HG03045 (cell line): ENCODE data around the gene CCNT1.
A peak's percentile ranks its signal among the peaks of the same experiment; 100 is the strongest.
"Not testable (repeated sequence)": the region's sequence is repeated elsewhere in the genome, so short reads cannot be mapped to it uniquely, and the experiment has no call there.

Source experiments
- ATAC-seq: cut with Tn5 transposase; IDR thresholded peaks from one replicate; pipeline ENCODE4 v1.9.1; 2021; ENCODE audit warnings: mild to moderate bottlenecking, moderate library complexity; ENCODE audit not compliant: unreplicated experiment

CCNT1 gene

DNA sequence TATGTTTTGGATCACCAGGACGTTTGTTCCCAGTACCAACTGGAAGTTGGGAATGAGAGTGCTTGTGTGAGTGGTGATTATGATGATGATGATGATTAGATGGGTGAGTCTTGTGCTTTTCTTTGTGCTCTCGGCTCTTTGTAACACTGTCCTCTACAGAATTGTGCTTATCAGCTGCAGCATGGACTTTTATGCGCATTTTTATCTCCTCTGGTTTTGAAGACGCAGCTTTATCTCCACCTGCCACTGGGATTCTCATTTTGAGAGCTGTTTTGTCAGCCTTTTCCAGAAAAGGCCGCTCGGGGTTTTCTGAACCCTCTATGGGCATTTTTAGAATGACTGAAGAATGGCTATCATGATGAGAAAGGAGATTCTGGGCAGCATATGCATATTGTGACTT, 22.9 kb downstream of the CCNT1 start:
- no peak for ATAC-seq

DNA sequence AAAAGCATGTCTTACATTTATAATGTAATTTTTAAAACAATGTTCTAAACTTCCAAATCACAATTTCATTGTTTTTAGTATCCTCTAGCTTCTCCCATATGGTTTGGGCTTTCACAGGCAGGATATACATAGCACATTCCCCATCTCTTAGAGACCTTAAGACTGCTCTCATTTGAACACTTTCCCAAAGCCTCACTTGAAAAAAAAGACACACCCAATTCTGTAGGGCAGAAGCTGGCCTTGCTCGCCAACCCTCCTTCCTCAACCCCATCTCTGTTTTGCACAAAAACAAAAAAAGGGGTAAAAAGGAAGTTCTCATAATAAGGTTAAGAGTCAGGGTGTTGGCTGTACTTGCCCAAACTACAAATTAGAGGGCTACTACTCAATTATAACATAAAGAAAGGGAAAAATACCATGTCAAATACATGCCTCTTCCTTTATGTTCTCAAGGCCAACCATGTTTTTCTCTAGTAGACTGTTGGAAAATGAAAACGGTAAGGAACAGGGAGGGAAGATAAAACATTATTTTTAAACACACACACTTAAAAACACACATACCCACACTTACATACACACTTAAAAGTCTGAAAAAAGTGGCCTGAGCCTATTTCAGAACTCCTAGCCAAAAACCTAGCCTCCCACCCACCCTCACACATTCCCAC, 24.6 kb downstream of the CCNT1 start:
- no peak for ATAC-seq

DNA sequence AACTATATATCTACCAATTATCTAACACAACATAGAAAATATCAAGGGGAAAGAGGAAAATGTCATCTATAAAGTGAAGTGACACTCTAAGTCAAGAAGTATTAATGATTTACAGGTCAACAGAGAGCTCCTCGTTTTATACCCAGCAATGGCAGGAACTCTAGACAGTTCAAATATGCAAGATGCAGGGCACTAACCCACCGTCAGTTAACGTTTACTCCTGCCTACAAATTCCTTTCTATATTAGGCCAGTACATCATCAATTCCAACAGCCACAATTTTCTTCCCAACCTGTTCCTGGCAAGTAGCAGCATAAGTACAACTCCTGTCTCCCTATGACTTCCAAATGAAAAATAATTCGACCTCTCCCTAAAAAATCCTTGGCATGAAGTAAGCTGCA, 25.5 kb downstream of the CCNT1 start:
- no peak for ATAC-seq

DNA sequence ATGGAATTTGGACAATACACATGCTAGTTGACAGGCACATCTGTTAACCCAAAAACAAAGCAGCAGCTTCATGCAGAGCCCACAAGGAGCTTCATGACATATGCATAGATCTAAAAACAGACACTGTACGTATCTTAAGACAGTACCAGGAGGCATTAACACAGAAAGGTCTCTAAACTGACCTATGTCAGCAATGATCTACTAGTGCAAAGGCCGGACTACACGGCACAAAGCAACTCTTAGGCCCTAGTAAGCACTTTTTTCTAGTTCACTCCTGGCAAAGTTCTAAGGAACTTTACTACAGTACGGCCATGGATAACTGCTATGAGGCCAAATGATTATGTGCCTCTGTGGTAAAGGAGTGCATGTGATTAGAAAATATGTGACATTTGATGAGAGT, 26.1 kb downstream of the CCNT1 start:
- ATAC-seq = no peak

DNA sequence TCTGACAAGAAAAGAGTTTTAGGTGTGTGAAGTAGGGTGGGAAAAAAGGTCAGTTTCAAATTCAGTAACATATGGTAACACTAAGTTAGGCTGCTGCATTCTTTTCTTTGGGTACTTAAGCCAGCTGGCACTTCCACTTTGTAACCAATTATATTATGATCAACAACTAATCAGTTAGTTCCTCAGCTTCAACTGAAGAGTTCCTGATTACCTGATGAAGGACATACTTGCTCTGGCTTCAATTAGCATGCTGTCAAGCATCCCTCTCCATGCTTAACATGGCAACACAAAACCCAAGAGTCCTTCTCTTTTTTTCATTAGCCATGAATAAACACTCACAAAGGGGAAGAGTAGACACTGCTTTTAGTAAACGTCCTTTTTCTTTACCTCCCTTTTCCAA, 27.7 kb downstream of the CCNT1 start:
- ATAC-seq = no peak

DNA sequence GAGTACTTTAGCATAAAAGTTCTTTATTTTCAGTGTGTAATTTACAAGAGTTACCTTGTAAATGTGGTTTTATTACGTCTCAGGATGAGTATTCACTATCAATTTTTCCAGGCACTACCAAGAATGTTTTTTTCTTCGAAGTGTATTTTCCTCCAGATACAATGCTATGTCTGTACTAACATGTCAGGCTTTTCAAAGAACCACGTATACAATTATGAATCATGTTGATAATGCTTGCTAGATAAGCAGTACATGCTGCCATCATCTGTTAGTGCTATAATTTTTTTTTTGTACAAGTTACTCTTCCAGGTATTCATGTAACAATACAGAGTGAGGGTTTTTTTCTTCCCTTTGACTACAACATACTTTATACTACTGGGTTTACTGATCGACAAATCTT, 28.9 kb downstream of the CCNT1 start:
- ATAC-seq = no peak

DNA sequence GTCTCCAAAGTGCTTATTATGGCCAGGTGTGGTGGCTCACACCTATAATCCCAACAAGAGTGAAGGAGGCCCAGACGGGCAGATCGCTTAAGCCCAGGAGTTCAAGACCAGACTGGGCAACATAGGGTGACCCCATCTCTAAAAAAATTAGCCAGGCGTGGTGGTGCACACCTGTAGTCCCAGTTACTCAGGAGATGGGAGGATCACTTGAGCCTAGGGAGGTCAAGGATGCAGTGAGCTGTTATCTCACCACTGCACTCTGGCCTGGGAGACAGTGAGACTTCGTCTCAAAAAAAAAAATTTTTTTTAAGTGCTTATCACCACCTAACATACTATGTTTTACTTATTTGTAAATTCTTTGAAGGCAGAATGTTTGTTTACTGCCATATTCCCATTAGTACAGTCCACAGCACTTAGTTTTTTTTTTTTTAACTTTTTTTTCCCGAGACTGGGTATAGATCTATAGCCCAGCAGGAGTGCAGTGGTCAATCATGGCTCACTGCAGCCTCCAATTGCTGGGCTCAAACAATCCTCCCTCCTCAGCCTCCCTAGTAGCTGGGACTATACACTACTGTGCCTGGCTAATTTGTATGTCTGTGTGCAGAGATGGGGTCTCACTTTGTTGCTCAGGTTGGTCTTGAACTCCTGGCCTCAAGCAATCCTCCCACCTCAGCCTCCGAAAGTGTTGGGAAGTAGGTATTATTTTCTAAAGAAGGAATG, 29.7 kb downstream of the CCNT1 start:
- no peak for ATAC-seq

DNA sequence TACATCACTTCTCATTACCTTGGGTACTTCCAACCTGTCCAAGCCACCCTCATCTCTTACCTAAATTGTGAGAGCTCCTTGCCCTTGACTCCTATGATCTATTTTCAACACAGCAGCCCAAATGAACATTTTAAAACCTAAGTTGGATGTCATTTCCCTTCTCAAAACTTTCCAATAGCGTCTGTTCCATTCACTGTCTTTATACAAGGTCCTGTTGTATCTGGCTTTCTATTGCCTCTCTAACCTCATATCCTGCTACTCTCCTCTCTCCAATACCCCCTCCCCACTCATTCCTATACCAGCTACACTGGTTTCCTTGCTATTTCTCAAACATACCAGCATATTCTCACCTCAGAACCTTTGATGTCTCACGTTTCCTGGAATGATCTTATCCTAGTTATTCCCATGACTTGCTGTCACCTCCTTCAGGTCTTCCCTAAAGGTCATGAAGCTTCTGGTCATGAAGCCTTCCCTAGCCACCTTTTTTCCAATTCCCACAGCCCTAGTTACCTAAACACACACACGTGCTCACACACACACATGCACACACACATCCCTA, 30.4 kb downstream of the CCNT1 start:
- ATAC-seq = no peak

DNA sequence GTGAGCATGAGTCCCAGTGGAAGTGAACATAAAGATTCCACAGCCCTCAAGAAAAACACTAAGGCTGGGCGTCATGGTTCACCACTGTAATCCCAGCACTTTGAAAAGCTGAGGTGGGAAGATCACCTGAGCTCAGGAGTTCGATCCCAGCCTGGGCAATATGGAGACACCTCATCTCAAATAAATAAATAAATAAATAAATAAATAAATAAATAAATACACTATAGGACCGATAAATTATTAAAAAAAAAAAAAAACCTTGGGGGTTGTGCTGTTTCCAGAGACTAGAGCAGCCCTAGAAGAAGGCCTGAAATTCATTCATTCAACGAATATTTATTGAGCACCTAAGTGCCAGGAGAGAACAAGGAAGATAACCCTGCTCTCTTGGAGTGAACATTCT, 33.0 kb downstream of the CCNT1 start:
- ATAC-seq = no peak

DNA sequence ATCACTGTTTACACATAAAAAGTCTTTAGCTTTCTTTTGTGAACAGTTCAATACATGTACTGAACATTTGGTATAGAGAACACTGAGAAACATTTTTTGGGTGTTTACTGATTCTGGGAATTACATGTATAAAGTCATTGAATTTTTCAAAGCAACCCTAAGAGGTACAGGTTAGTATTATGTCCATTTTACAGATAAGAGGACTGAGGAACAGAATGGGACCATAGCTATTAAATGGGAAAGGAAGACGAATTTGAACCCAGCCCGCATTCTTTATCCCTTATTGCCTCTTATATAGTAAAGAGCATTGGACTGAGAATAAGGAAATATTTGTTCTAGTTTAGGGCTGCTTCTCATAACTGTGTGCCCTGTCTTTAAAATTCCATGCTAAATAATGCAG, 33.6 kb downstream of the CCNT1 start:
- ATAC-seq = no peak

DNA sequence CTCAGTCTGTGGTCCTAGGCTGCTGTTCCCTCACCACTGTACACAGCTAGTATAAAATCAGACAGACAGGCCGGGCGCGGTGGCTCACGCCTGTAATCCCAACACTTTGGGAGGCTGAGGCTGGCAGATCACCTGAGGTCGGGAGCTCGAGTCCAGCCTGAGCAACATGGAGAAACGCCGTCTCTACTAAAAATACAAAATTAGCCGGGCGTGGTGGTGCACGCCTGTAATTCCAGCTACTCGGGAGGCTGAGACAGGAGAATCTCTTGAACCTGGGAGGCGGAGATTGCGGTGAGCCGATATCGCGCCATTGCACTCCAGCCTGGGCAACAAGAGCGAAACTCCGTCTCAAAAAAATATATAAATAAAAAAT, 34.0 kb downstream of the CCNT1 start:
- not testable (repeated sequence) for ATAC-seq

DNA sequence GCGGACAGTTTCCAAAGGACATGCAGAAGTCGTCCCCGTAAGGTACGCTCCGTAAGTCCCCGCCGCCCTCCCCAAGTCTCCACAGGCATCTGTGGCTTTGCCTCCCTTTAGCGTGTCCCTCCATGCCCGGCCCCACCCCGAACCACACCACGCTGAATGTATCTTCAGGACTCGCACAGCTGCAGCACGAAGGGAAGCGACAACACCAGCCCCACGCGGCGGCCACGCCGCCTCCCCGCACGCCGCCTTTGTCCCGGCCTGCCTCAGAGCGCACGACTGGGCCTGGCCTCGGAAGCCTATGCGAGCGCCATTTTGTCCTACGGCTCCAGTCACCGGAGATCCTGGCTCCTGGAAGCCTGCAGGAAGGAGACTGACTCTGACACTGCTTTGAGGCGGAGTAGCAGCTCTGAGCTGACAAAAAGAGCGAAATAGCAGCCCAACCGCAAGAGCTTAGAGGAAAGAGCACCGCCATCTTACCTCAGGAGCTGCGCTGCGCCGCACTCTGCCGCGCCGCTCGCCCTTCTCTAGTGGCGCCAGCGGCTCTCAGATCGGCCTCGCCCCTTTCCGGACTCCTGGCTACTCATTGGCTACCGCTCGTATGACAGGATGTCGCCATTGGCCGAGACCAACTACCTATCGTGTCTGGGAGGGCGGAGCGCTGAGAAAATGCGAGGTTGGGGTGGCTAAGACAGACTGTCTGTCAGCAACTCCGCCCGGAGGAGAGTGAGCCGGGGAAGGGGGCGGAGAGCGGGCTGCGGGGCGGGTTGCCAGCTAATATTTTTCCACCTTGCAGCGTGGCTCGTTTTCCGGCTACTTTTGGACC, 34.6 kb downstream of the CCNT1 start, which contains the start of gene KANSL2:
Gene KANSL2 (minus strand): TSS at position 529 of the 823 bp plus-strand sequence. CDS start 606 bp downstream, outside the sequence.
- peak; percentile 99 for ATAC-seq

DNA sequence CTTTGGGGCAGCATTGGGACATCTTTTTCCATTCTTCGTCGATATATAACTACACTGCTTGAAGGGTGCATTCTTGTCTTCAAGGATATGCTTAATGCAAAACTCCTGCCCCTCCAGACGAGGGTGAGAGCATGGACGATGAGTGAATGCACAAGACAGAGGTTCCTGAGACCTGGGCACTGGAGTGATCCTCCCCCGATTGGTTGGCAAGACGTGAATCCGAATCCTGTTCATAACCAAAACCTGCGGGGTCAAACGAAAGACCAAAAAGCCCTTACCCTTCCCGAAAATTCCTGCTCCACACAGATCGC, 35.2 kb downstream of the CCNT1 start:
- no peak for ATAC-seq

DNA sequence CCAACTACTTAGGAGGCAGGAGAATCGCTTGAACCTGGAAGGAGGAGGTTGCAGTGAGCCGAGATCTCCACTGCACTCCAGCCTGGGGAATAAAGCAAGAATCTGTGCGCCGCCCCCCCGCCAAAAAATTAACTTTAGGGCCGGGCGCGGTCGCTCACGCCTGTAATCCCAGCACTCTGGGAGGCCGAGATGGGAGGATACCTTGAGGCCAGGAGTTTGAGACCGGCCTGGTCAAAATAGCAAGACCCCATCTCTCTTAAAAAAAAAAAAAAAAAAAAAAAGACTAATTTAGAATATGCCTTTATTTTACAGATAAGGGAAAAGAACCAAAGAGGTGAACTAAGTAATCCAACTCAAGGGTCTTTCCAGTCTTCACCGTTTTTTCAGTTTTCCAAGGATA, 35.6 kb downstream of the CCNT1 start:
- ATAC-seq = no peak

DNA sequence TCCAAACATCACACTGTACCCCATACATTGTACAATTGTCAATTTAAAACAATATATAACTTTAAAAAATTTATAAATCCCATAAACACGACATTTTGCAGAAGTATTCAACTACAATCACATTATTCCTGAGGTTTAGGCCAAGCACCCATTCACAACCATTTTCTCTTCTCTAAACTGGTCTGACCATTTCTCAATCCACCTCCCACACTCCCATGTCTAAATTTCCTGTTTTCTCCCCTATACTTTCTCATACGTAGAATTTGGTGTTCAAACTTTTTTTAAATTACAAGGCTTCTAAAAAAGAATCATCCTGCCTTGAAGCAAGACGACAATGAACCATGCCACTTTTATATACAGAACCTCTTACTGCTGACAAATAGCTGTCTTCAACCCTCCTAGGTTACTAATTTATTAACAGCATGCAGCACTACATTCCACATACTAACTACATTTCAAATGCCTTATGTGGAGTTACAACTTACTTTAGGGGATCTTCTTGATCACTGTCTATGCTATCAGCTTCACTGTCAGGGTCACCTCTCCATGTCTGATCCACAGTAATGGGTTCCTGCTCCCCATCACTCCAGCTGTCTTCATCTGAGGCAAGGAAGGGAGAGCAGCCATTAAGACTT, 37.8 kb downstream of the CCNT1 start:
- no peak for ATAC-seq

DNA sequence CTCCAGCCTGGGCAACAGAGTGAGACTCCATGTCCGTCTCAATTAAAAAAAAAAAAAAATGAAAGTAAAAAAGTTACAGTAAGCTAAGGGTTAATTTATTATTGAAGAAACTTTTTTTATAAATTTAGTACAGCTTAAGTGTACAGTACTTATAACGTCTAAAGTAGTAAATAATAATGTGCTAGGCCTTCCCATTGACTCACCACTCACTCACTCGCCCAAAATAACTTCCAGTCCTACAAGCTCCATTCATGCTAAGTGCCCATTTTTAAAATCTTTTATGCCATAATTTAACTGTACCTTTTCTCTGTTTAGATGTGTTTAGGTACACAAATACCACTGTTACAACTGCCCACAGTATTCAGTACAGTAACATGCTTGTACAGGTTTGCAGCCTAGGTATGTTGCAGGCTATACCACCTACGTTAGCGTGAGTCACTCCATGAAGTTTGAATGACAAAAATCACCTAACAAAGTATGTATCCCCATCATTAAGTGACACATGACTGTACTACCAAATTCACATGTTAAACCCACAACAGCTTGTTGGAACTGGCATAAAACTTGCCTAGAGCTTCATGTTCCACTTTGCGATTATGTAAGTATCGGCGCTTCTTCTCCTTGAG, 45.2 kb downstream of the CCNT1 start:
- no peak for ATAC-seq

DNA sequence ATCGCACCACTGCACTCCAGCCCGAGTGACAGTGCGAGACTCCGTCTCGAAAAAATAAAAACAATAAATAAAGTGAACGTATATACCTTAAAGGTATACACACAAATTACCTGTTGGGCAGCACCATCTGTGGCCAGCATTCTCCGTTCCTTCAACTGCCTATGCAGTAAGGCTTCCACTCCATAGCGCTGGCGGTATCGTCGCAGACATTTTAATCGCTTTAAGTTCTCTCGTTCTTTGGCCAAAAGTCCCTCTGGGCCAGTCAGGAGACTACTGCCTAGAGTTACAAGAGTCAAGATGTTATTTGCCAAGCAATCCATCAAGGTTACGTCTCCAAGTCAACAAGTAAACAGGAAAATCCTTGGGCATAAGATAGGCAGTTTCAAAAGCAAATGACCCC, 47.5 kb downstream of the CCNT1 start:
- no peak for ATAC-seq

DNA sequence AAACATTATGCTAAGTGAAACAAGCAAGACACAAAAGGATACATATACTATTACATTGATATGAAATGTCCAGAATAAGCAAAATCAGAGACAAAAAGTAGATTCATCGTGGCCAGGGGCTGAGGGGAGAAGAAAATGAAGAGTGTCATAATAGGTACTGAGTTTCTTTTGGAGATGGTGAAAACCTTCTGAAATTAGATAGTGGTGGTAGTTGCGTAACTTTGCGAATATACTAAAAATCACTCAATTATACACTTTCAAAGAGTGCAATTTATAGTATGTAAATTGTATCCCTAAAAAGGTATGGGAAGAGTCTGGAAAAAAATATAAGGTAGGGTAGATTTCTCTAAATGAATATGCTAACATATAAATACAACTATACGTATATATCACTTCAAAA, 56.6 kb downstream of the CCNT1 start:
- no peak for ATAC-seq

DNA sequence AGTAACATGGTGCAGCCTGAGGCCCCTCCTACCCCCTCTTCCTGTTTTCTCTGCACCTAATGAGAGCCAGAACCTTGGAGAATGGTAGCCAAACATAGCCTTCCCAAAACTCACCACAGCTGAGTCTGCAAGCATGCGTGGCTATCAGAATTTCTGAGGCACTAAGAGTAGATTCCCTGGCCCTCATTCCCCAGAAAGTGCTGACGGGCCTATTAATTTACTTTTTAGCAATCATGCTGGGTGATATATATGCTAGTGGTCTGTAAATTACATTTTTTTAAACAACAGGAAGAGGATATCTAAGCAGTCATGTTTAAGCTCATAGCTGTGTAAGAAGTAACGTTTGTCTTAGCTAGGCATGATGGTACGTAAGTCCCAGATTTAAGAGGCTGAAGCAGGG, 64.8 kb downstream of the CCNT1 start:
- ATAC-seq = no peak

DNA sequence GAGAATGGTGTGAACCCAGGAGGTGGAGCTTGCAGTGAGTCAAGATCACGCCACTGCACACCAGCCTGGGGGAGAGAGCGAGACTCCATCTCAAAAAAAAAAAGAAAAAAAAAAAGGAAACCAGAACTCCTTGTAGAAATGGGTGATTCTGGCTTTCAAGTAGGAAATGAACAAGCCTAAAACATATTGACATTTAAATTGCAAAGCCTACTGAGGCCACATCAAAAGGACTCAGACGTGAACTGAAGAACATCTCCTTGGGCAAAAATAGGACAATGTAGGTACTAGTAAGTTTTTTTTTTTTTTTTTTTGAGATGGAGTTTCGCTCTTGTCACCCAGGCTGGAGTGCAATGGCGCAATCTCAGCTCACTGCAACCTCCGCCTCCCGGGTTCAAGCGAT, 71.2 kb downstream of the CCNT1 start:
- not testable (repeated sequence) for ATAC-seq

DNA sequence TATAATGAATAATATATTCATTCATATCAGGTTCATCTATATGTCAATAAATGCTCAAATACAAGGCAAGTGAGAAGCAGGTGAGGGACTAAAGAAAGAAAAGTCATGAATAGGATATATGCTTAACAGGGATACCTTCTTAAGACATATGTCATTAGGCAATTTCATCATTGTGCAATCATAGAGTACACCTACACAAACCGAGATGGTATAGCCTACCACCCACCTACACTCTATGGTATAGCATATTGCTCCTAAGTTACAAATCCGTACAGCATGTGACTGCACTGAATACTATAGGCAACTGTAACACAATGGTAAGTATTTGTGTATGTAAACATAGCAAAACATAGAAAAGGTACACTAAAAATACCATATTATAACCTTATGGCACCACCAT, 73.5 kb downstream of the CCNT1 start:
- ATAC-seq = no peak
